Ovary (tissue), 3 donors: ENCODE results near the gene NAALADL2.

ENCODE experiments used
- POLR2A ChIP-seq: fragments of 450-650 bp; IDR thresholded peaks from one replicate; pipeline ENCODE4 v1.6.1; 2017; ENCODE audit warnings: antibody characterized with exemption, mild to moderate bottlenecking, moderate library complexity
- TF ChIP-seq, protein P1 (sequence below), 3 donors: fragments of 450-650 bp in 2 of 3; fragments of 200-600 bp in 1 of 3; IDR thresholded peaks; one replicate each; pipeline versions ENCODE4 v1.5.1 to v1.8.0; 2016 to 2022; ENCODE audit warnings: antibody characterized with exemption in 3 of 3, mild to moderate bottlenecking in 1 of 3
- donor health status: DM: no; HTN: no; CAD: no.

- TF ChIP-seq, protein P1, sequence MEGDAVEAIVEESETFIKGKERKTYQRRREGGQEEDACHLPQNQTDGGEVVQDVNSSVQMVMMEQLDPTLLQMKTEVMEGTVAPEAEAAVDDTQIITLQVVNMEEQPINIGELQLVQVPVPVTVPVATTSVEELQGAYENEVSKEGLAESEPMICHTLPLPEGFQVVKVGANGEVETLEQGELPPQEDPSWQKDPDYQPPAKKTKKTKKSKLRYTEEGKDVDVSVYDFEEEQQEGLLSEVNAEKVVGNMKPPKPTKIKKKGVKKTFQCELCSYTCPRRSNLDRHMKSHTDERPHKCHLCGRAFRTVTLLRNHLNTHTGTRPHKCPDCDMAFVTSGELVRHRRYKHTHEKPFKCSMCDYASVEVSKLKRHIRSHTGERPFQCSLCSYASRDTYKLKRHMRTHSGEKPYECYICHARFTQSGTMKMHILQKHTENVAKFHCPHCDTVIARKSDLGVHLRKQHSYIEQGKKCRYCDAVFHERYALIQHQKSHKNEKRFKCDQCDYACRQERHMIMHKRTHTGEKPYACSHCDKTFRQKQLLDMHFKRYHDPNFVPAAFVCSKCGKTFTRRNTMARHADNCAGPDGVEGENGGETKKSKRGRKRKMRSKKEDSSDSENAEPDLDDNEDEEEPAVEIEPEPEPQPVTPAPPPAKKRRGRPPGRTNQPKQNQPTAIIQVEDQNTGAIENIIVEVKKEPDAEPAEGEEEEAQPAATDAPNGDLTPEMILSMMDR (IDR thresholded peaks at IDR 0.05), result no peak
- no peak for TF ChIP-seq POLR2A
Measured at GRCh38 chr3:175163686-175164085, 304.6 kb downstream of the NAALADL2 start.
